HTERT RPE-1 (cell line): ENCODE results near the gene NFIB.

Experiments used
- in situ Hi-C: fragments of 300-500 bp; cut with MboI; formaldehyde crosslinking; loops from 4 replicates; pipeline ENCODE4 v1.14.3; 2020; ENCODE audit warnings: low sequenced_read_pairs

The NFIB gene

GRCh38 chr9:14192556-14192955 lies 121.4 kb downstream of the NFIB start:
- in situ Hi-C loops = no loop called here

GRCh38 chr9:14191512-14191911 lies 122.4 kb downstream of the NFIB start:
- in situ Hi-C loops = no loop called here

DNA sequence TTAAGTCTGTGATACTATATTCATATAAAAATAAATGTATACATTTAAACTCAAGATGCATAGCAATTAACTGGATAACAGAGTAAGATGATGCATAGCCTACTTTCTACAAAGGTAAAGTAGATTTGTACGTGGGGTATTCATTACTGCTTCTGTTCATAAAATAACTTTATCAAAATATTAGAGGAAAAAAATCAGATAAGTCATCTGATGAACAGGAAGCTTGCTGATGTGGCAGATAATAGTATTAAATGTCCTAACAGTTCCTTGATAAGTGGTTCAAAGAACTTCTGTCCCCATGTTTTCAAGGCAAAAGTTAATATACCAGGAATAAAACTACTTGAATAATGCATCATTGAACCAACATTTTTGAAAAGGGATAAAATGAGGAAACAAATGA lies 123.7 kb downstream of the NFIB start:
- in situ Hi-C loops = no loop called here

DNA sequence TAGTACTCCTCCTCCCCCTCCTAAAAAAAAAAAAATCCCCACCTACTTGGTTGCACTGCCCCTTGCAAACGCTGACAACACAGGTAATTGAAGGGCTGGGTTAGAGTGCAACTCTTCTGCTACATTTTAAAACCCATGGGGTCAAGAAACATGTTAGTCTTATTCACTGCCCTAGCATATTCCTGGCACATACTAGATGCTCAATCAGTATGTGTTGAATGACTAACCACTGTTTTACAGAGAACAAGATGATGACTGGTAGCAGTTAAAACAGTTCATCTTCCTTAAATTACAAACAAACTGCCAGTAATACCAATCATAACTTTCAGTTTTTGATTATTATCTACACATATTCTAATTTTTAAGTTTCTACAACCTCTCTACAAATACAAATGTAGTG lies 124.4 kb downstream of the NFIB start:
- in situ Hi-C loops = no loop called here

DNA sequence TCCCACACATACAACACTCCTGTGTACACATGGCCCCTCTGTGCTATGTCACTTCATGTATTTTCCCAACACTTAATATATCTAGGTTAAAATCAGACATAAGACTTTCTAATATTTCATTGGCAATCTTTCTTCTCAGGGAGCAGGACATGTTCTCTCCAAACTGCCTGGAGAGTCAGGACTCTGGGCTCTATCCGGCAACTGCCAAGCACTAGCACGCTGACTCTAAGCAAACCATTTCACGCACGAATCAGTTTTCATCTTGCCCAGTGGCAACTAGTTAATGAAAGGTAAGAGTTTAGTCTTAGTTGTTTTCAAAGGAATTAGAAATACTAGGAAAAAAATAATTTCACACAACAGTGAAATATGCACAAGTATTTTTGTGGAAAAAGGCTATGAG lies 124.8 kb downstream of the NFIB start:
- in situ Hi-C loops = no loop called here

GRCh38 chr9:14188538-14188937 lies 125.4 kb downstream of the NFIB start:
- in situ Hi-C loops = no loop called here

- in situ Hi-C loops = no loop called here
Measured at GRCh38 chr9:14188011-14188410, 125.9 kb downstream of the NFIB start.

- in situ Hi-C loops = no loop called here
Measured at GRCh38 chr9:14186096-14186495, 127.8 kb downstream of the NFIB start.

DNA sequence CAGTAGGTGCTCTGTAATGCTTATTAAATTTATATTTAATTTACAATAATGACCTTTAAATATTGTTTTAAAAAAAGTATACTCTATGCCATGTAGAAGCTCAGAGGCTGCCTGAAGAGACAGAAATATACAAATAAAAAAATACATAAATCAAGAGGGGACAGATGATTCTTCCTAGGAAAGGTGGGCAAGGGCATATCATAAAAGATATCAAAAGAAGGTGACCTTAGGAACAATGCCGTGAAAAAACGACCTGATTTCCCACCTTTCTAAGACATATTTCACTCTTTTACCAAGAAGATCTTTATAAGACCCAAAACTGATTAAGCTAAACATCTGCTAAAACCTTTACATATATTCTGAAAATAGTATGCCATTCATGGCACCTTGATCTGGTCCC lies 128.9 kb downstream of the NFIB start:
- in situ Hi-C loops = no loop called here

DNA sequence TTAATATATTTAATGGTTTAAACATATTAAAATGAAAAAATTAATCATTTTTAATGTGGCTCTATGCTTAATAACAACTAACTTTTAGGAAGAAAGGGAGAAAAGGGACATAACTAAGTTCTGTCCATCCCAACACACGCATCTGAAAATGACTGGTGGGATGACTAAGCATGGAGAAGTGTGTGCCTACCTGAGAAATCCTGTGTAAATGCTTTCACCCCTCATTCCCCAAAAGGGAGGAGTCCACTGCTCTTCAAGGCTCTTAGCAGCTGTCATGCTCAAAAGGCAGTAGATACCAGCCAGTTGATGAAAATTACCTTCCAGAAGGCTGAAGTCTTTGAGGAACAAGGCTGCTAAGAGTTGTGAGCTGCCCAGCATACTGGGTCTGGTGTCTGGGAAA lies 130.9 kb downstream of the NFIB start:
- in situ Hi-C loops = no loop called here

GRCh38 chr9:14180960-14181537 lies 132.9 kb downstream of the NFIB start:
- in situ Hi-C loops = no loop called here

DNA sequence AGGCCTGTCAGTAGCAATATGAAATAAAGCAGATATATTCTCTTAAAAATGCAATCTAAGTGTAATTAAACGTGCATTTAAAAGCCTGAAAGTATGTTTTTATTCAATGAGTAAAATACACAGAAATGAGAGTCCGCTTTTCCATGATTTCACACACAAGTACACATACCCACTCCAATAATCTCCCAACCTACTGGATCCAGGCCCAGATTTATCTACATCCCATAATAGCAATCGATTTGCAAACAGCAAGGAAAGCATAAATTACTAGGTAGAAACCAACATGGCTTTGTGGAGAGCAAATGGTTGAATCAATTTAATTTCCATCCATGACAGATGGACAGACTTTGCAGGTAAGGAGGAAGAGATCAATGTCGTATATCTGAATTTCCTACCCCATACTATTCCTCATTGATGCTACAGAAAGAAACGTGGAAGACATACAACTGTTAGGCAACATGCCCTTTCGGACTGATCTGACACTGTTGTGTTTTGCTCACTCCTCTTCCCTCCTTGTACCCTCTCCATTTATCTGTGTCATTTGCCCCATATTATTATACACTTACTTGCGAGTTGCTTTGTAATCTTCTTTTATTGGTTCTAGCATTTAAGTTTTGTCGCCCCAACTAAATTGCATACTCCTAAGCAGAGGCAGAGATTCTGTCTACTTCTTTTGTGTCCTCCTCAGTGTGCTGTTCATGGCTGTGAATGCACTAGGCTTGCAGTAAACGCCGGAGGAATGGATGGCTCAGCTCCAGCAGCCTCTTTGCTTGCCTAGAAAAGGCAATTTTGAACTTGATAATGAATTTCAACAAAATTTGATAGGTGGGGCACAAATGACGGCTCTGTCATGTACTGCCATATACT lies 133.6 kb downstream of the NFIB start:
- in situ Hi-C loops = no loop called here

DNA sequence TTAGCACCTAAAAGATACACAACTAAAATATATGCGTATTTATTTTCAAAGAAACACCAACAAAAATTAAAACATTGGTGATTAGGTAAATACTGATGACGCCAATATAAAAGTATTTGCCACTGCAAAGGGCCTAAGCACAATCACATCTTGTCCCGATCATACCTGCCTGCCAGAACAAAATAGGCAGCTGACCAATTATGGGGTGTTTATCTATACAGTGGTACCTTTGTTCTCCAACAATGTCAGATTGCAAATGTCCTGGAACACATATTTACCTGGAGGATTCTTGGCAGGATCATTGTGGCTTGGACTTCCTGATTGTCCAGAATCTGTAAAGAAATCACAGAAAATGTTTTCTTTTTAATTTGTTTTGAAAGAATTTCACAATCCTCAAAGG lies 134.5 kb downstream of the NFIB start:
- in situ Hi-C loops = no loop called here

DNA sequence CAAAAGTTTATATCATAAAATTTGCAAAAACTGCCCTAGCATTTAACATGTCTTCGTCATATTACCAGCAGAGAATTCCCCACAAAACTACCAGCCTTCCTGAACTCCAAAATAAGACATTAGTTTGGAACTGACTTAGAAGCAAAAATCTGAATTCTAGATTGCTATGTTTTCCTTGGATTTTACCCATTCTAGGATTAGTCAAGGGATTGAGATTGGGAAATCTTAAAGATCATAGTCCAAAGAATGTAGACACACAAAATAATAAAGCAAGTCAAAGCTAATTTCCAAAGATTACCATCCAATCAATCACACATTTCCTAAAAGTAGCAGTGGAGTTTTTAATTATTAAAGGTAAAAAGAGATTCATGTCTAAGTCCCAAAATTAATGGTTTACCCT lies 138.2 kb downstream of the NFIB start:
- in situ Hi-C loops = no loop called here

DNA sequence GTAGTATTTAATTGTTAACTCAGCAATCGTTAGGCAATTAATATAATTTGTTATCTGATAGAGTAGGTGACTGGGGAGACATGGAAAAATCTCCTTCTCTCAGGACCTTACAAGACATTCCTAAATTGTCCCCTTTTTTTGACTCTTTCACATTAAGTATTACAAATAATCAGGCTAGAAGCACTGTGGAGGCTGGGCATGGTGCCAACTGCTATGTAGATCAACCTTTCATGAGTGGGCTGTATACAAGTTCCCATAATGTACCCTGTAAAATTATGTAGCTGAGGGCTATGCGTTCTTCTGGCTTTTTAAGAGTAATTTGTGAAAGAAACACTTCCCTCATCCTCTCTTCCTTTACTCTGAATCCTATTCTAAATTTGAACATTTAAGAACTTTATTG lies 140.2 kb downstream of the NFIB start:
- in situ Hi-C loops = no loop called here

DNA sequence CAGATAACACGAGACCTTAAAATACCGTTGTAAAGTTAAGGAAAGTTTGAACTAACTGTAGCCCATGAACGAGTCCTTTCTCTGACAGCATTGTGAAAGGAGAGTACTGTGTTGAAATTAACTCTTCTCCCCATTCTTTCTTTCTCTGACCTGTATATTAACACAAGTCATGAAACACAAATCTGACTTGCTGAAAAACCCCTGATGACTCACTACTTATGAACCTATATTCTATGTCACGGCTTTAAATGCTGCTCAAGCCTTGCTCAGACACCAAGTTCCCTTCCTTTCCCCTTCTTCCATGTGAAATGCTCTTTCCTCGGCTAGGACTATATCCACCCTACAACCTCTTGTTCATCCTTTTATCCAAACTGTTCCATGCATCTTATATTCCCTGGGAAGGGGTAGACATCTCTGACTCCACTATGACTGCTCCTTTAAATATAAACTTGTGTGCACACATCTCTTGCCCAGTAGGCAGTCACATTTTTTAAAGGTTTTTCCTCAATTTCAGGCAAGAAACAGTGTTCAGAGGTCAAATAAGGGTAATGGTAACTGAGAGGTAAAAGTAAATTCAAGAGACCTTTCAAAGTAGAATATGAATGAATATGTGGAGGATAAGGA lies 142.9 kb downstream of the NFIB start:
- in situ Hi-C loops = no loop called here

GRCh38 chr9:14170392-14170931 lies 143.5 kb downstream of the NFIB start:
- in situ Hi-C loops = no loop called here

DNA sequence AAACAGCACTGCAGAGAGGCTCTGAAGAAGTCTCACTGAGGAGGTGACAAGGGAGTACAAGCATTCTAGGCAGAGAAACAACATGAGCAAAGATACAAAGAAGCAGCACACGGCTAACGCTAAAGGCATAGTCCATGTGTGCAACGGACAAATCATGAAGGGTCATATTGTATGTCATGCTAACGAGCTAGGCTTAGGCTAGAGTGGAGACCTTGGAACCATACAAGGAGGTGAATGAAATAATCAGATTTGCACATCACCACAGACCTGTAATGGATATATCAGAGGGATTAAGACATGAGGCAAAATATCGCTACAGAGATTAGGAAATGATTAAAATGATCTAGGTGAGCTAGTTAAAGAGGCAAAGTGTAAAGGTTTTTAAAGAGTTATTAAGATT lies 145.6 kb downstream of the NFIB start:
- in situ Hi-C loops = no loop called here

DNA sequence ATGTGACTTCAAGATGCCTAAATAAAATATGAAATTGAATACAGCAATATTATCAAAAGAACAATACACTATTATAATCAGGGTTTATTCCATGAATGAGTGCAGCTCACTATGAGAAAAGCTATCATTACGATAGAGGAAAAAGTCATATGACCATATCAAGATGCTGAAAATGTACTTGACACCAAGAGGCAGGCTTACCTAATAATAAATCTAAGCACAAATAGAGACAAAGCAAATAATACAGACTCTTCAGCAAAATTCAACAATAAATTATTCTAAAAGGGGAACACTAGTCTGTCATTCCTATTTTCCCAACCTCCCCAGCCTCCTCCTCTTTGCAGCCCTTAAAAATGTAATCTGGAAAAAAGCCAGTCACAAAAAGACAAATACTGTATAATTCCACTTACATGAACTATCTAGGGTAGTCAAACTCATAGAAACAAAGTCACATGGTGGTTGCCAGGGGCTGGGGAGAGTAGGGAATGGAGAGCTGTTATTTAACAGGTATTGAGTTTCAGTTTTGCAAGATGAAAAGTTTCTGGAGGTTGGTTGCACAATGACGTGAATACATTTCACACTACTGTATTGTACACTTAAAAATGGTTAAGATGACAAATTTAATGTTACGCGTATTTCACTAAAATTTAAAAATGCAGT lies 148.4 kb downstream of the NFIB start:
- in situ Hi-C loops = no loop called here

- in situ Hi-C loops = no loop called here
Measured at GRCh38 chr9:14164908-14165307, 149.0 kb downstream of the NFIB start.

GRCh38 chr9:14159440-14160216 lies 154.3 kb downstream of the NFIB start:
- in situ Hi-C loops = no loop called here
